22Rv1 (cell line): ENCODE results near the gene AGMO.

Experiments used
- CTCF ChIP-seq: fragments of 450-650 bp; IDR thresholded peaks from 2 replicates; pipeline ENCODE4 v1.5.1; 2017; ENCODE audit warnings: mild to moderate bottlenecking
- ZFX ChIP-seq: fragments of 450-650 bp; IDR thresholded peaks from 2 replicates; pipeline ENCODE4 v1.6.1; 2017; ENCODE audit warnings: antibody characterized with exemption, borderline replicate concordance

- TF ChIP-seq CTCF (no peak), ZFX (no peak)
Observed at GRCh38 chr7:15481132-15481531, 80.7 kb downstream of the AGMO start.
